CD4-positive, alpha-beta T cell treated with Interleukin-6 for 4 hours (primary cell): ENCODE measurements around the gene HOXD9.

Experiments used
- DNase-seq: peaks from one replicate; pipeline ENCODE4 v3.0.0-alpha.2; 2020; ENCODE audit warnings: mixed read lengths

HOXD9 gene

GRCh38 chr2:176171351-176172006 is 49.0 kb downstream of the HOXD9 start:
- no peak for DNase-seq

GRCh38 chr2:176172007-176172894 is 49.7 kb downstream of the HOXD9 start:
- no peak for DNase-seq

GRCh38 chr2:176172895-176173566 is 50.5 kb downstream of the HOXD9 start:
- no peak for DNase-seq

- no peak for DNase-seq
Measured at GRCh38 chr2:176173567-176174381, 51.3 kb downstream of the HOXD9 start.

GRCh38 chr2:176174382-176174823 is 51.9 kb downstream of the HOXD9 start:
- DNase-seq, result no peak
